H1 (cell line): ENCODE results near the gene HILPDA.
"Not testable (repeated sequence)": the region's sequence is repeated elsewhere in the genome, so short reads cannot be mapped to it uniquely, and the experiment has no call there.

Experiments
- CTCF ChIP-seq, 3 experiments: IDR thresholded peaks; 1 replicate in 2 of 3; 2 replicates in 1 of 3; pipeline versions ENCODE4 v1.5.1 to v1.6.1; 2011; ENCODE audit warnings: low read length in 3 of 3, mild to moderate bottlenecking in 3 of 3, inconsistent platforms in 2 of 3, low read depth in 1 of 3, moderate library complexity in 1 of 3; ENCODE audit not compliant: insufficient read depth in 1 of 3; ENCODE audit errors: control extremely low read depth in 1 of 3
- EP300 ChIP-seq, 2 experiments: IDR thresholded peaks; 1 replicate in 1 of 2; 2 replicates in 1 of 2; pipeline ENCODE4 v1.6.1; 2011 to 2012; ENCODE audit warnings: low read depth in 2 of 2, low read length in 2 of 2, mild to moderate bottlenecking in 2 of 2, borderline replicate concordance in 1 of 2, inconsistent platforms in 1 of 2, moderate library complexity in 1 of 2
- POLR2A ChIP-seq, 2 experiments: IDR thresholded peaks; 1 replicate in 1 of 2; 2 replicates in 1 of 2; pipeline ENCODE4 v1.6.1; 2011; ENCODE audit warnings: low read depth in 2 of 2, low read length in 2 of 2, mild to moderate bottlenecking in 2 of 2; ENCODE audit errors: control extremely low read depth in 1 of 2
- TF ChIP-seq, protein P1 (sequence below): IDR thresholded peaks from 2 replicates; pipeline ENCODE4 v1.6.1; 2011; ENCODE audit warnings: low read depth, mild to moderate bottlenecking, low read length; ENCODE audit not compliant: insufficient read depth

DNA sequence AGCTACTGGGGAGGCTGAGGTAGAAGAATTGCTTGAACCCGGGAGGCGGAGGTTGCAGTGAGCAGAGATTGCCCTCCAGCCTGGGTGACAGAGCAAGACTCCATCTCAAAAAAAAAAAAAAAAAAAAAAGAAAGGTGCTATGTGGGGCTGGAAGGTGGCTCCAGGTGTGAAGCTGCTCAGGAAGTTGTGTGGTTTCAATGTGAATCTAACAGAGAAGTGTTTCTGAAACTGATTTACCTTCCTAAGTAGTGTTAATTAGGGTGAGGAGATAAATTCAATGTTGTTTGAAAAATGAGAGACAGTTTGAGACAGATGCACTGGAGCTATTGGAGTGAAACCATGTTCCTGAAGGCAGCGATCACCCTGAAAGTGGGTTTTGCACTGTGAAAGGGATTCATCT, 51.1 kb downstream of the HILPDA start:
- TF ChIP-seq EP300 (IDR thresholded peaks at IDR 0.05; ENCODE audit: borderline replicate concordance in 1 of 2, low read depth in 2 of 2, low read length in 2 of 2); CTCF (IDR thresholded peaks at IDR 0.05; ENCODE audit: control extremely low read depth in 1 of 3, insufficient read depth in 1 of 3, low read depth in 1 of 3, low read length in 3 of 3); POLR2A (IDR thresholded peaks at IDR 0.05; ENCODE audit: control extremely low read depth in 1 of 2, low read depth in 2 of 2, low read length in 2 of 2): not testable (repeated sequence)
- TF ChIP-seq, protein P1, sequence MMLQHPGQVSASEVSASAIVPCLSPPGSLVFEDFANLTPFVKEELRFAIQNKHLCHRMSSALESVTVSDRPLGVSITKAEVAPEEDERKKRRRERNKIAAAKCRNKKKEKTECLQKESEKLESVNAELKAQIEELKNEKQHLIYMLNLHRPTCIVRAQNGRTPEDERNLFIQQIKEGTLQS, result not testable (repeated sequence)
